ENCODE results near the gene MGLL.
A peak's percentile ranks its signal among the peaks of the same experiment; 100 is the strongest.

The MGLL gene

GRCh38 chr3:127824151-127824825 lies 2.0 kb upstream of the MGLL start:
- peak in 1 of 2 experiments; percentile 24 for DNase-seq (ENCODE audit: low read depth in 1 of 2, low spot score in 1 of 2)
- no peak overlapping the region for H3K27ac ChIP-seq (replicated peaks)
- H3K4me3 ChIP-seq (replicated peaks; ENCODE audit: insufficient read depth, low read length) = no peak overlapping the region
- H3K27me3 ChIP-seq (ENCODE audit: insufficient read depth, poor library complexity, severe bottlenecking) = no peaks in the 10 kb centered on the region
- no peak for TF ChIP-seq SPI1 (IDR thresholded peaks at IDR 0.05; ENCODE audit: borderline replicate concordance, low read depth)
- no peak for TF ChIP-seq GABPA (IDR thresholded peaks at IDR 0.05; ENCODE audit: low read depth)
- no peak for TF ChIP-seq REST (IDR thresholded peaks at IDR 0.05; ENCODE audit: insufficient replicate concordance, low read depth)
- no peak for TF ChIP-seq CTCF (IDR thresholded peaks at IDR 0.05; ENCODE audit: insufficient read depth, low read length)
- TF ChIP-seq POLR2AphosphoS5 (IDR thresholded peaks at IDR 0.05; ENCODE audit: low read depth) = no peak

GRCh38 chr3:127823426-127823857 lies 1.1 kb upstream of the MGLL start:
- H3K27ac ChIP-seq (replicated peaks) = peak overlapping the region; percentile 24; the same call in 1 of the 2 replicates
- no peak for DNase-seq (ENCODE audit: low read depth in 1 of 2, low spot score in 1 of 2)
- TF ChIP-seq GABPA (IDR thresholded peaks at IDR 0.05; ENCODE audit: low read depth) = no peak
- no peak for TF ChIP-seq POLR2AphosphoS5 (IDR thresholded peaks at IDR 0.05; ENCODE audit: low read depth)
- TF ChIP-seq SPI1 (IDR thresholded peaks at IDR 0.05; ENCODE audit: borderline replicate concordance, low read depth) = no peak
- no peak for TF ChIP-seq CTCF (IDR thresholded peaks at IDR 0.05; ENCODE audit: insufficient read depth, low read length)
- TF ChIP-seq REST (IDR thresholded peaks at IDR 0.05; ENCODE audit: insufficient replicate concordance, low read depth) = no peak
- no peaks in the 10 kb centered on the region for H3K27me3 ChIP-seq (ENCODE audit: insufficient read depth, poor library complexity, severe bottlenecking)
- H3K4me3 ChIP-seq (replicated peaks; ENCODE audit: insufficient read depth, low read length) = peak overlapping the region; percentile 32

- Histone ChIP-seq H3K4me3 (replicated peaks; ENCODE audit: insufficient read depth, low read length) (peak overlapping the region; percentile 59), H3K27ac (replicated peaks) (peak overlapping the region; percentile 70), H3K27me3 (ENCODE audit: insufficient read depth, poor library complexity, severe bottlenecking) (no peaks in the 10 kb centered on the region)
- DNase-seq (ENCODE audit: low read depth in 1 of 2, low spot score in 1 of 2) = peak in 1 of 2 experiments; percentile 47
- TF ChIP-seq REST (IDR thresholded peaks at IDR 0.05; ENCODE audit: insufficient replicate concordance, low read depth) = no peak
- no peak for TF ChIP-seq GABPA (IDR thresholded peaks at IDR 0.05; ENCODE audit: low read depth)
- no peak for TF ChIP-seq POLR2AphosphoS5 (IDR thresholded peaks at IDR 0.05; ENCODE audit: low read depth)
- no peak for TF ChIP-seq SPI1 (IDR thresholded peaks at IDR 0.05; ENCODE audit: borderline replicate concordance, low read depth)
- no peak for TF ChIP-seq CTCF (IDR thresholded peaks at IDR 0.05; ENCODE audit: insufficient read depth, low read length)
Measured at GRCh38 chr3:127822682-127823425, 539 bp upstream of the MGLL start.

Measured in HL-60 (cell line).